HG03025 (cell line): ENCODE measurements around the gene ZNF91.
"Not testable (repeated sequence)": the region's sequence is repeated elsewhere in the genome, so short reads cannot be mapped to it uniquely, and the experiment has no call there.

ENCODE experiments used
- ATAC-seq: cut with Tn5 transposase; IDR thresholded peaks from one replicate; pipeline ENCODE4 v1.9.1; 2021; ENCODE audit warnings: mild to moderate bottlenecking, moderate library complexity; ENCODE audit not compliant: unreplicated experiment, low FRiP score

The ZNF91 gene

DNA sequence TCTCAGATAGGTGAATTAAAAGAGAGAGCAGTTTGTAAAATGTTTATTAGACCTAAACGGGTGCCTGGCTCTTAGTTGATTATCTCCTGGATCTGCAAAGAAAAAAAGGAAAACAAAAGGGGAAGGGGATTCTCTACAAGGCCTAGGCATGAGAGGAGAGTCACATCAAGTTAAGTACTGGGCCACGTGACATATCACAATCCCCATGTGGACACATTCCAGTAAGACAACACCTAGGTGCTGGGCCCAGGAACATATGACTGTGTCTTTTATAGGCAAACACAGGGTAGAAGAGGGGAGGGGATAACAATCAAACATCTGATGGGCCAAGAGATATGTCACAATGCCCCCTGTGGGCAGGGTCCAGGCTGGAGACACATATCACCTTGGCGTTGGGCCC, 4.2 kb upstream of the ZNF91 start:
- ATAC-seq: no peak

GRCh38 chr19:23395722-23396117, 449 bp upstream of the ZNF91 start:
- ATAC-seq: not testable (repeated sequence)

DNA sequence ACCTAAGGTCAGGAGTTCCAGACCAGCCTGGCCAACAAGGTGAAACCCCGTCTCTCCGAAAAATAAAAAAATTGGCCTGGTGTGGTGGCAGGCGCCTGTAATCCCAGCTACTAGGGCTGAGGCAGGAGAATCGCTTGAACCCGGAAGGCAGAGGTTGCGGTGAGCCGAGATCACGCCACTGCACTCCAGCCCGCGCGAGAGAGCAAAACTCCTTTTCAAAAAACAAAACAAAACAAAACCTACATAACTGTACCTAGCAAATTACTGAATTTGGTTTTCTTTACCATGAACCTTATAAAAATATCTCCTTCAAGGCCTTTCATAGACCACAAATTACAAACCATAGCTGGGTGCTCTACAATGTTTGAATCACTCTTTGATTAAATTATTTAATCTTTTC, 760 bp downstream of the ZNF91 start:
- no peak for ATAC-seq

DNA sequence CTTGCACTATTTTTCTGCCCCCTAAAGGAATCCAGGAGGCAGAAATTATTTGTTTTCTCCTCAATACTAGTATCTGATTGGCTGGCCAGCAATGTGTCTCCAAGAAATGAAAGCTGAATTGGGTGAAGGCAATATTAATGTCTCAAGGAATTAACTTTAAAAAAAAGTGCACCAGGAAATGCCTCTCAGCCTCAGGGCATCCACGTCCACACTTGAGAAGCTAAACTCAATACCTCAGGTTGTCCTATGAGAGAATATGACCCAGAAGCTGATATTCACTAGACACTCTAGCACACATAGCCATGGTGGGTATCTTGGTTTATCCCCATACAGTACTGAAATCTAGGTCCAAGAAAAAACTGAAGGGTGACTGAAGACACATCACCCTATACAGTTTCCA, 2.1 kb downstream of the ZNF91 start:
- ATAC-seq: no peak

GRCh38 chr19:23391236-23391635, 4.0 kb downstream of the ZNF91 start:
- ATAC-seq: no peak

DNA sequence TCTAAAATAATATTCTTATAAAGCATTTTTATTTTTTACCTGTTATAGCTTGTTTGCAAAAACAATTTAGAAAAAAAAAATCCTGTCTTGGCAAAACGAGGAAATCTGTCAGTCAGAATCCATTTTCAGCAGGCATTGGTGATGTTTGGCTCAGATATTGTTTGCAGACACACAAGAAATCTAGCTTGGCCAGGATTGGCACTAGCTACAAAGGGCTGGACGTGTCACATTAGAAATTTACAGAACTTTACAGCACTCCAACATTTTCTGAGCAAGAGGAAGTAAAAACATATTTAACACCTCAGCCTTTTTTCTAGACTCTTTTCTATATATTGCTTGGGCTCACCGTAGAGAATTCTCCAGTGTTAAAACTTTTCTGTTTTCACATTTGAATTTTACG, 9.9 kb downstream of the ZNF91 start:
- no peak for ATAC-seq

DNA sequence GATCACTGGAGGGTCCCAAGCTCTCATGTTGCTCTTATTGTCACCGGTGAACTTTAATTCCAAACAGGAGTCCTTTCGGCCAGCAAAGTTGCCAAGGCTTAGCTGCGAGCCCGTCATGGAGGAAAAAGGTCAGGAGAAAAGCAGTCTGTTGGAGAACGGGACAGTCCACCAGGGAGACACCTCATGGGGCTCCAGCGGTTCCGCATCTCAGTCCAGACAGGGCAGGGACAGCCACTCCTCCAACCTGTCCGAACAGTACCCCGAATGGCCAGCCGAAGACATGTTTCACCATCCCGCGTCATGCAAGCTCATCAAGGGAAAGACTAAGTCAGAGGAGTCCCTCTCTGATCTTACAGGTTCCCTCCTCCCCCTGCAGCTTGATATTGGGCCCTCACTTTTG, 10.4 kb downstream of the ZNF91 start:
- ATAC-seq: no peak

- ATAC-seq: no peak
Measured at GRCh38 chr19:23384166-23384565, 11.1 kb downstream of the ZNF91 start.

DNA sequence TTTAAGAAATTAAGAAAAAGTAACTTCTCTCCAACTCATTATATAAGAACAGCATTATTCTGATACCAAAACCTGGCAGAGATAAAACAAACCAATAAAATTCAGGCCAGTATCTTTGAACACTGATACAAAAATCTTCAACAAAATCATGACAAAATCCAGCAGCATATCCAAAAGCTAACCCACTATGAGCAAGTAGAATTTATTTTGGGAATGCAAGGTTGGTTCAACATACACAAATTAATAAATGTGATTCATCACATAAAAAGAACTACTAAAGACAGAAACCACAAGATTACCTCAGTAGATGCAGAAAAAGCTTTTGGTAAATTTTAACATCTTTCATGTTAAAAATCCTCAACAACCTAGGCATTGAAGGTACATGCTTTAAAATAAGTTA, 12.3 kb downstream of the ZNF91 start:
- no peak for ATAC-seq

GRCh38 chr19:23381114-23381513, 14.2 kb downstream of the ZNF91 start:
- no peak for ATAC-seq

DNA sequence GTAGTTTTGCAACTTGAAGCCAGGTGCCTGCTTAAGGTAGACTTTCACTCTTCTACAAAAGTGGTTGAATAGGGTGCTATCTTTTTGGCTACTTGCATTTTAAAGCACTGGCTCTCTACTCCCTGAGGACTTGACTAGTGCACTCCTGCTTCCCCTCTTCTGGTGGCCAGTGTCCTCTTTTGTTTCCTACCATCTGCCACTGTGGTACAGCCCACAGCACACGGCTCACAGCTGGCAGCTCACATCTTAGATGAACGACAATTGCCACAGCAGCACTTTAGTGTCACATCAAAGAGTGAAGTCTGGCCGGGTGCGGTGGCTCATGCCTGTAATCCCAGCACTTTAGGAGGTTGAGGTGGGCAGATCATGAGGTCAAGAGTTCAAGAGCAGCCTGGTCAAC, 15.6 kb downstream of the ZNF91 start:
- not testable (repeated sequence) for ATAC-seq

GRCh38 chr19:23378948-23379347, 16.3 kb downstream of the ZNF91 start:
- no peak for ATAC-seq

DNA sequence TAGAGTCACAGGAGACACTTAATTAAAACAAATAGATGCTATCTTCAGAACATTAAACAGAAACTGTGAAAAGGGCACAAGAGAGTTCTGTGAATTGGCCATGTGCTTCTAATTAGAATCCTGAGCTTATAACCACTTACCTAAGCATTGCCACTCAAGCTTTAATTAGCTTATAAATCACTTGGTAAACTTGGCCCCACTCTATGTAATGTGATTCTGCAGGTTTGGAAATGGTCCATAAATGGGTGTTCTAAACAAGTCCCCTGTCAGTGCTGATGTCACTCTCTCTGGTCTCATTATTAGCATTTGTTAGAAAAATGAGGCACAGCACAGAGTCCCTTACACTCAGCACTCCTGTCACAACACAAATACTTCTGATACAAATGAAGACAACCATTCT, 18.0 kb downstream of the ZNF91 start:
- no peak for ATAC-seq

GRCh38 chr19:23366437-23366836, 28.8 kb downstream of the ZNF91 start:
- no peak for ATAC-seq

GRCh38 chr19:23366031-23366430, 29.2 kb downstream of the ZNF91 start:
- ATAC-seq: not testable (repeated sequence)

DNA sequence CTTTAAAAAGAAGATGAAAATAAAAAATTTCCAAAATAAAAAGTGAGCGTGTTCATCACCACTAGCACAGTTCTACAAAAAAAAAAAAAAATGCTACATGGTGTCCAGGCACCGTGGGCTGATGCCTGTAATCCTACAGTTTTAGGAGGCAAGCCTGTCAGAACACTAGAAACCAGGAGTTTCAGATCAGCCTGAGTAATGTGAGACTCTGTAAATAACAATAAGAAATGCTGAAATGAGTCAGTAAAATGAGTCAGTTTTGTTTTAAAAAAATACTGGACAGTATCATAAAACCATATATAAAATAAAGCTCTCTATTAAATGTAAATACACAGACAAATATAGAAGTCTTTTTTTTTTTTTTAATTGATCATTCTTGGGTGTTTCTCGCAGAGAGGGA, 30.0 kb downstream of the ZNF91 start:
- ATAC-seq: no peak

DNA sequence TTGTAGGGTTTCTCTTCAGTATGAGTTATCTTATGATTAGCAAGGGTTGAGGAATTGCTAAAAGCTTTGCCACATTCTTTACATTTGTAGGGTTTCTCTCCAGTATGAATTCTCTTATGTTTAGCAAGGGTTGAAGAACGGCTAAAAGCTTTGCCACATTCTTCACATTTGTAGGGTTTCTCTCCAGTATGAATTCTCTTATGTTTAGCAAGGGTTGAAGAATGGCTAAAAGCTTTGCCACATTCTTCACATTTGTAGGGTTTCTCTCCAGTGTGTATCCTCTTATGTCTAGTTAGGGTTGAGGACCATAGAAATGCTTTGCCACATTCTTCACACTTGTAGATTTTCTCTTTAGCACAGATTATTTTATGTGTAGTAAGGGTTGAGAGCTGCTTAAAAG, 33.4 kb downstream of the ZNF91 start:
- not testable (repeated sequence) for ATAC-seq

DNA sequence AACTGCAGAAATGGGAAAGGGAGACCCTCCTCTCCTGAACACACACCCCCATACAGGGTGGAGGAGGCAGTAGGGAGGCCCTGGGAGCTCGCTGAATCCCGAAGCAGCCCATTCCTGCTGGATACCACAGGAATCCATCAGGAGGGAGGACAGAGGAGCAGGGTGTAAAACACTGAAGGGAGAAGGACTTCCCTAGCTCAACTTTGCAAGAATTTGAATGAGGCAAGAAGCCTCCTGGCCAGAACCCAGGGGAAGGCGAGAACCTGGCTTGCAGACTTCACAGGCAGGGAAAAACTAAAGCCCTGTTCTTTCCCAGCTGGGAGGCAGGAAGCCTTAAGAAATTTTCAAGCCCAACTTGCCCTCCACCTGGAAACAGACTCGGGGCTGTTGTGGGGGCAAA, 43.5 kb downstream of the ZNF91 start:
- ATAC-seq: no peak

DNA sequence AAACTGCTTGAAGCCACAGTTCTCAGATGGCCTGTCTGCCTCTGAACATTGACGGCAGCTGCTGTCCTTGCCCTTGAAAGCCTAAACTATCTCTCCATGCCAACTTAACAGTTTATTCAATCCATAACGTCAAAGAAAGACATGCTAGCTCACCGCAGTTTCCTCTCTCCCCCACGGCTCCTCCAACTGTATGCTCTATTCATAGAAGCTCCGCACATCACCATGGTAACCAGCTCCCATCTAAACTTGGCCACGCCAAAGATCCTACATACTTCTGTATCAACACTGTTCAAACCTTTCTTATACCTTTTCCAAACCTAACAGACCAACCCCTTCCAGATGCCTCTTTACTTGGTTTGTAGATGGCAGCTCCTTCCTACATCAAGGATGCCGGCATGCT, 48.6 kb downstream of the ZNF91 start:
- no peak for ATAC-seq

GRCh38 chr19:23345838-23346237, 49.4 kb downstream of the ZNF91 start:
- no peak for ATAC-seq

DNA sequence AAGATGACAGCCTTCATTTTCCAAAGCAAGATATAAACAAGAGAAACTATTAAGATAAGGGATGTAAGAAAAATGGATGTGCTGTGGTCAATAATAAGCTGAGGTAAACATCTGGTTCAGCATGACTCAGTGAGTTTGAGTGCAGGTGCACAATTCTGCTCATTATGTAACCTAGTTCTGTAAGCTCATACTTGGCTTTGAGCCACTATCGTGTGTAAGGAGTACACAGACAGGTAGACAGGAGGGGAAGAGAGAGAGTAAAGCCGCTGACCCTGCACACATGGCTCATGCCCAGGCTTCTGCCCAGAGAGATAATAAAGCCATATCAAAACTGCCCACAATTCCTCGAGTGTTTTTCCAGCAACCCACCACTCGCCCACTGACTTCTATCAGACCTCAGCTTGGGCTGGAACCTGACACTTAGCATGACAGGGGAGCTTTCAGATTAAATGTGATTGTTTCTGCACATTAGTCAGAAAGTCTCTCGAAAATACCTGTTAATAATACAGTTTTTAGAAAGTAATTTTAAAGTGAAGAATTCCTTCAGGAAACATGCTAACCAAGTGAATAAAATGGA, 51.7 kb downstream of the ZNF91 start:
- no peak for ATAC-seq

- no peak for ATAC-seq
Measured at GRCh38 chr19:23328211-23328610, 67.1 kb downstream of the ZNF91 start.

DNA sequence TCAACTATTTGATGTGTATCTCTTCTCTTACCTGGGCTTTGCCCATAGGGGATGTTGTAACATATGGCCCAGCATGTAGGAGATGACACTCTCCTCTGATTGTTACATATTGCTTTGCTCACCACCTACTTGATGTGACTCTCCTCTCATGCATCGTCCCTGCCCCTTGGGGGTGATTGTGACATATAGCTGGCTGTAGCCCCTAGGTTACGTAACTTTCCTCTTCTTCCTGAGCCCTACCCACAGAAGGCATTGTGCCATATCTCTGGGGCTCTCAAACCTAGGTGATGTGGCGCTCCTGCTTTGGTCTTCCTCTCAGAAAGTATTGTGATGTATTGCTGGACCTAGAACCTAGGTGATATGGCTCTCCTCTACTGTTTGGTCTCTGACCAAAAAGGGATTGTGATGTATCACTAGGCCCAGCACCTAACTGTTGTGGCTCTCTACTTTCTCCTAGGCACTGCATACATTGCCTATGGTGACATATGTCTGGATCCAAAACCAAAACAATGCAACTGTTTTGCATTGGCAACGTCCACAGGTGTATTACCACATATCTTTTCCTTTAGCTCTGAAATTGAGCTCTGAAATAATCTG, 73.2 kb downstream of the ZNF91 start:
- ATAC-seq: no peak
